ENCODE measurements around the gene RNF17. TPM values are rescaled to one million over a fixed set of nuclear protein-coding genes. Genes with fewer than 3 reads are reported as not detected.

RNF17 gene
- total RNA-seq, 2 experiments from 2014 or later, result 0.25 to 0.28 TPM

GRCh38 chr13:24863748-24864540 lies 100.0 kb downstream of the RNF17 start:
- no peaks in the 10 kb centered on the region for H3K9me3 Mint-ChIP-seq
- ChIA-PET CTCF (no interaction called here), POLR2A (no interaction called here)
- H3K27me3 Mint-ChIP-seq, result peaks cover 1% of the 10 kb centered on the region
- no peak for TF ChIP-seq CTCF (IDR thresholded peaks at IDR 0.05)
- Histone ChIP-seq H3K4me1 (ENCODE audit: insufficient read depth, low read length) (no peaks in the 10 kb centered on the region), H3K27me3 (ENCODE audit: control insufficient read depth in 1 of 2, insufficient read depth in 2 of 2, low read length in 2 of 2) (no peaks in the 10 kb centered on the region), H3K27ac (ENCODE audit: low read depth in 1 of 2, low read length in 2 of 2) (no peak overlapping the region), H3K36me3 (ENCODE audit: insufficient read depth, low read length) (no peaks in the 10 kb centered on the region), H3K4me3 (ENCODE audit: low read length) (no peak overlapping the region), H3K9me3 (ENCODE audit: control insufficient read depth in 1 of 2, insufficient read depth in 1 of 2, low read length in 2 of 2) (no peaks in the 10 kb centered on the region)
- H3K27ac Mint-ChIP-seq, result no peak overlapping the region
- DNase-seq (no peak), ATAC-seq (ENCODE audit: poor library complexity) (no peak)
- H3K36me3 Mint-ChIP-seq (ENCODE audit: low read depth), result no peaks in the 10 kb centered on the region
- H3K4me3 Mint-ChIP-seq, result no peak overlapping the region
- intact Hi-C loops (cut with DNase I, micrococcal nuclease), result no loop called here
- H3K4me1 Mint-ChIP-seq (ENCODE audit: low read depth), result no peaks in the 10 kb centered on the region

- H3K4me1 ChIP-seq (ENCODE audit: insufficient read depth, low read length), result no peaks in the 10 kb centered on the region
- DNase-seq (no peak), ATAC-seq (ENCODE audit: poor library complexity) (no peak)
- no peak overlapping the region for H3K27ac ChIP-seq (ENCODE audit: low read depth in 1 of 2, low read length in 2 of 2)
- Mint-ChIP-seq H3K4me3 (no peak overlapping the region), H3K4me1 (ENCODE audit: low read depth) (no peaks in the 10 kb centered on the region), H3K27me3 (peaks cover 8% of the 10 kb centered on the region), H3K27ac (no peak overlapping the region), H3K9me3 (no peaks in the 10 kb centered on the region), H3K36me3 (ENCODE audit: low read depth) (no peaks in the 10 kb centered on the region)
- ChIA-PET POLR2A (no interaction called here), CTCF (no interaction called here)
- H3K4me3 ChIP-seq (ENCODE audit: low read length), result no peak overlapping the region
- no peaks in the 10 kb centered on the region for H3K27me3 ChIP-seq (ENCODE audit: control insufficient read depth in 1 of 2, insufficient read depth in 2 of 2, low read length in 2 of 2)
- H3K9me3 ChIP-seq (ENCODE audit: control insufficient read depth in 1 of 2, insufficient read depth in 1 of 2, low read length in 2 of 2), result no peaks in the 10 kb centered on the region
- no peaks in the 10 kb centered on the region for H3K36me3 ChIP-seq (ENCODE audit: insufficient read depth, low read length)
- intact Hi-C loops (cut with DNase I, micrococcal nuclease), result no loop called here
- TF ChIP-seq CTCF (IDR thresholded peaks at IDR 0.05), result no peak
Observed at GRCh38 chr13:24864579-24864978, 100.6 kb downstream of the RNF17 start.

GRCh38 chr13:24865163-24865953 lies 101.4 kb downstream of the RNF17 start:
- Mint-ChIP-seq H3K36me3 (ENCODE audit: low read depth) (no peaks in the 10 kb centered on the region), H3K4me3 (no peak overlapping the region), H3K9me3 (no peaks in the 10 kb centered on the region), H3K27me3 (peaks cover 11% of the 10 kb centered on the region), H3K27ac (no peak overlapping the region), H3K4me1 (ENCODE audit: low read depth) (no peaks in the 10 kb centered on the region)
- intact Hi-C loops (cut with DNase I, micrococcal nuclease), result no loop called here
- TF ChIP-seq CTCF (IDR thresholded peaks at IDR 0.05), result no peak
- H3K4me1 ChIP-seq (ENCODE audit: insufficient read depth, low read length), result no peaks in the 10 kb centered on the region
- no peak overlapping the region for H3K4me3 ChIP-seq (ENCODE audit: low read length)
- POLR2A ChIA-PET, result no interaction called here
- no peaks in the 10 kb centered on the region for H3K27me3 ChIP-seq (ENCODE audit: control insufficient read depth in 1 of 2, insufficient read depth in 2 of 2, low read length in 2 of 2)
- CTCF ChIA-PET, result interaction anchor here (1.0 kb wide), 1 partner anchor 8 kb away, joined by 3 read pairs; no protein-coding TSS in a partner anchor
- no peaks in the 10 kb centered on the region for H3K9me3 ChIP-seq (ENCODE audit: control insufficient read depth in 1 of 2, insufficient read depth in 1 of 2, low read length in 2 of 2)
- no peaks in the 10 kb centered on the region for H3K36me3 ChIP-seq (ENCODE audit: insufficient read depth, low read length)
- no peak for DNase-seq
- no peak for ATAC-seq (ENCODE audit: poor library complexity)
- no peak overlapping the region for H3K27ac ChIP-seq (ENCODE audit: low read depth in 1 of 2, low read length in 2 of 2)

Measured in CD4-positive, alpha-beta T cell (primary cell).